GM18861 (cell line): ENCODE results near the gene ADGRE3.
"Not testable (repeated sequence)": the region's sequence is repeated elsewhere in the genome, so short reads cannot be mapped to it uniquely, and the experiment has no call there.

Experiments used
- ATAC-seq: cut with Tn5 transposase; IDR thresholded peaks from one replicate; pipeline ENCODE4 v1.9.1; 2021; ENCODE audit not compliant: unreplicated experiment

Gene ADGRE3

DNA sequence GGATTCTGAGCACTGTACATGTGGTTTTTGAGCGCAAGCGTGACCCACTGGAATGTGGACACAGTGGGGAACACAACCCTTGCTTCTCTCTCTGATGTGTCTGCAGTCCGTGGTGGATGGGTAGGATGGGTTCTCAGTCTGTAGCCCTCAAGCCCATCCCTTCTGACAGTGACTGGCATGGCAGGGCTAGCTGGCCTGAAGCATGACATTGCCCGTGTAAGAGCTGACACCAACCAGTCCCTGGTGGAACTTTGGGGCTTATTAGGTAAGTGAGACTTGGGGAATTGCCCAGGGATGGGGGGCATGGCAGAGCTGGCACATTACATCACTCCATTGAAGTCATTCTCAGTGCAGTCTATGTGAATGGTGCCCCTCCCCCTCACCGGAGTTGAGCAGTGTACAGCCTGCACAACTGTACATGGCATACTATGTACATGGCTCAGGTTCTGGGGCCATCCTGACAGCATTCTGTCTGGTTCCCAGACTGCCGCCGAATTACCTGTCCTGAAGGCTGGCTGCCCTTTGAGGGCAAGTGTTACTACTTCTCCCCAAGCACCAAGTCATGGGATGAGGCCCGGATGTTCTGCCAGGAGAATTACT is 75.0 kb downstream of the ADGRE3 start:
- no peak for ATAC-seq

DNA sequence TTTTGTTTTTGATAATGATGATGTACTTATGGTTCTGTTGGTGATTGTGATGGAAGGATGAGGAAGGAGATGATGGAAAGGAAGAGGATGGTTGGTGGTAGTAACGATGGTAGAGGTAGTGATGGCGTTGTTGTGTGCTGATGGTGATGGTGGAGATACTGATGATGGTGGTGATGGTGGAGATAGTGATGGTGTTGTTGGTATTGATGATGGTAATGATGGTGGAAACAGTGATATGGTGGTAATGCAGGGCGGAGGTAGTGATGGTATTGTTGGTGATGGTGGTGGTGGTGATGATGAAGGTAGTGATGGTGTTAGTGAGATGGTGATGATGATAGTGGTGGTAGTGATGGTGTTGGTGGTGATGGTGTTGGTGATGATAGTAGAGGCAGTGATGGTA is 79.1 kb downstream of the ADGRE3 start:
- ATAC-seq = no peak

DNA sequence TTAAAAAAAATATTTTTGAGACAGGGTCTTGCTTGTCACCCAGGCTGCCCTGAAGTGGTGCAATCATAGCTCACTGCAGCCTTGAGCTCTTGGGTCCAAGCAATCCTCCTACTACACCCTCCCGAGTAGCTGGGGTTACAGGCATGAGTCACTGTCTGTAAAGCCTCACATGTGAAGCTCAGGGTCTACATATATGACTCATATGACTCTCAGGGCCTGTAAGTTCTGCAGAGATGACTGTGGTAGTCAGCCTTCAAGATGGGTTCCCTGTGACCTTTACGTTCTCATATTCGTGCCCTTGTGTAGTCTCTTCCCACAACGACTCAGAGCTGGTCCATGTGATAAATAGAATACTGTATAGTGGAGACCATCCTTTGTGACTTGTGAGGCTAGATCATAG is 85.2 kb downstream of the ADGRE3 start:
- not testable (repeated sequence) for ATAC-seq

DNA sequence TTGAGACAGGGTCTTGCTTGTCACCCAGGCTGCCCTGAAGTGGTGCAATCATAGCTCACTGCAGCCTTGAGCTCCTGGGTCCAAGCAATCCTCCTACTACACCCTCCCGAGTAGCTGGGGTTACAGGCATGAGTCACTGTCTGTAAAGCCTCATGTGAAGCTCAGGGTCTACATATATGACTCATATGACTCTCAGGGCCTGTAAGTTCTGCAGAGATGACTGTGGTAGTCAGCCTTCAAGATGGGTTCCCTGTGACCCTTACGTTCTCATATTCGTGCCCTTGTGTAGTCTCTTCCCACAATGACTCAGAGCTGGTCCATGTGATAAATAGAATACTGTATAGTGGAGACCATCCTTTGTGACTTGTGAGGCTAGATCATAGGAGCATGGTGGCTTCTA is 89.5 kb downstream of the ADGRE3 start:
- peak; percentile 60 for ATAC-seq

DNA sequence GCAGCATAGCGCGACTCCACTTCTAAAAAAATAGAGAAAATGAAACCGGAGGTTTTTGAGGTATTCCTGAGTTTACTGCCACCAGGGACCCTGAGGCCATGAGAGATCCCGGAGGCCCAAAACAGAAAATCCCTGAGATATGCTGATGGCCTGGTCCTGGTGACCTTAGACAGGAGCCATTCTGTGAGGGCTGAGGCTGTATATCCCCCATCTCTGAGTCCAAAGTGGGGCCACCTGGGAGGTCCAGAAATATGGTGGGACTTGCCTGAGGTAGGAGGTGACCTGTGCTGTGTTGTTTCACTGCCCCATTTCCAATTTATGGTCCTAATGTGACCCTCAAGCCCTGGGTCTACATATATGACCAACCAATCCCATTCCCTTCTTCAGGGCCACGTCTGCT is 90.3 kb downstream of the ADGRE3 start:
- not testable (repeated sequence) for ATAC-seq

DNA sequence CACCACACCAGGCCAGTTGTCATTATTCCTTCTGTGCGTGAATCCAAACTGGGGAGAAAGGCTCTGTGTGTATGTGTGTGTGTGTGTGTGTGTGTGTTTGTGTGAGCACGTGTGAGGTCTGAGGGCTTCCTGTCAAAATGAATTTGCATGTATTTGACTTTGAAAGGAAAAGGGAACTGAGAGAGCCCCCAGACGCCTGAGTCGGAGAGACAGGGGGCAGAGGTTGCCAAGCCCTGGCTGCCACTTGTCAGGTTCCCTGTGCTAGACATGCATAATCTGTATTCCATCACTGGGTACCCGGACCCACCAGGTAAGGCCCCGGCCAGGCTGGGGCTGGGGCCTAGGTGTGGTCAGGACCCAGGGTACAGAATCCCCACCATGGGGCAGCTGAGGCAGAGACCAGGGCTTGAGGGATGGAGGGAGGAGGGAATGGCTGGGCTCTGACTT is 91.7 kb downstream of the ADGRE3 start, which contains the start of gene CLEC17A:
TSS of gene CLEC17A (plus strand) at position 191 of the 447 bp plus-strand sequence. CDS start at position 268, 77 bp downstream.
- ATAC-seq = no peak

DNA sequence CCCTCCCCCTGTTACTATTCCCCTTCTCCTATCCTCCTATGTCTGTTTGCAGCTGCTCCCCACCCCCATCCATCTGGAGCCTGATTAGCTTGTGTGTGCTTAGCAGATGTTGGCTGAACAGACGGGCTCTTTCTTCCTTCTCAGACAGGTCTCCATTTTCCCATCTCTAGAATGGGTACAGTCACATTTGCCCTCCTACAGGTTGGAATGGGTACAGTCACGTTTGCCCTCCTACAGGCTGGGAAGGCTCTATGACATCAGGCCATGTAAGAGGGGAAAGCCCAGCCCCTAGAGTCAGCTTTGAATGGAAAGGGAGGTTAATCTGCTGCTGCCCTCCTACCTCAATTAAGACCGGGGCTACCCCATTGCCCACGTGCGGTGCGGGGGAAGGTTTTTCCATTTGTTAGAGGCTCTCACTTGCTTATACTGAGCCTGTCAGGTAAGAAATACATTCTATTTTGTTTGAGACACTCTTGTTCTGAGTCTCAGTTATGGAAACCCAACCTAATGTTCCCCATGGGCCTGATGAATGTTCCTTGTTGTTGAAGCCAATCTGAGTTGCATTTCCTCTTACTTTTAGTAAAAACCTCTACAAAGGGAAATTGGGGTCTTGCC is 93.9 kb downstream of the ADGRE3 start:
- no peak for ATAC-seq

DNA sequence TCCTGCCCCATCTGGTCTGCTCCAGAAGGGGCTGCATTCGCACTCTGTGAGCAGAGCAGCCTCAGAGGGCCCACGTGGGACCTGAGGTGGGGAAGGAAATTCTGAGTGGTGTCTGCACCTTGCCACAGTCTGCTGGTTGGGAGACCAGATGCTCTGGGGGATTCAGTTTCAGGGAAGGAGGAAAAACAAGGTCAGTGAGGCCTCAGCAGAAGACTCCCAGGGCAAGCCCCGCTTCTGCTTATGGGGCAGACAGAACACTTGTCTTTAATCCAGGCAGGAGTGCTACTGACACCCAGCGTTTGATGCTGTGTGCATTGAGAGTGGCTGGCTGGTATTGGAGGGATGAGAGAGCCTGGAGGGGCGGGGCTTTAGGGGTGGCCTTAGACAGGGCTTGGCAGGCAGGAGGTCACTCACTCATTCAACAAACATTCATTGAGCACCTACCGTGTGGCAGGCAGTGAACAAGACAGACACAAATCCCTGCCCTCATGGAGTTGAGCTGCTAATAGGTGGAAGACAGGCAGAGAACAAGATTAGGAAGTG is 96.7 kb downstream of the ADGRE3 start:
- peak; percentile 27 for ATAC-seq

DNA sequence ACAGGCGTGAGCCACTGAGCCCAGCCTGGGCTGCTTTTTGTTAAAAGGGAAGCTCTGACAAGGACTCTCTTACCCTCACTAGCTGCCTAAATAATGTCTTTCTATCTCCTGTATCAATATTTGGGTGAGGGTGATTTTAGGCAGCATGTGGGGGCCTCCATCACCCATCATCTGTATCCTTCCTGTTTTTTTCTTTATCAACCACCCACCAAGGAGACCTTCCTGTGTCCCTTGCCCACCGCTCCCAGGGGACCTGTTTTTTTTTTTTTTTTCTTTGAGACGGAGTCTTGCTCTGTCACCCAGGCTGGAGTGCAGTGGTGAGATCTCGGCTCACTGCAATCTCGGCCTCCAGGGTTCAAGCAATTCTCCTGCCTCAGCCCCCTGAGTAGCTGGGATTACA is 97.4 kb downstream of the ADGRE3 start:
- ATAC-seq = no peak

DNA sequence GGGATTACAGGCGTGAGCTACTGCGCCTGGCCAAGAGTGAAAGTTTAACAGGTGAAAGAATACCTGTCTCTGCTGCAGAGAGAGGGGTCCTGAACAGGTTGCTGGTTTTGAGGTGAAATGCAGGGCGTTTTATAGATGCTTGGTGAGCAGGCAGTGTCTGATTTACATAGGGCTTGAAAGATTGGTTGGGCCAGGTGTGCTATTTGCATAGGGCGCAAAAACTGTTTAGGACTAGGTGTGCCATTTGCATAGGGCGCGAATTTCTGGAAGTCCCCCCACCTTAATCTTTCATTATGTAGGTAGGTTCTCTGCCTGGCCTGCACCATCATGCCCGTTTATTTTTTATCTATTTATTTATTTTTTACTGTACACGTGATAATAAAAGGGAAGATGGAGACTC is 98.3 kb downstream of the ADGRE3 start:
- no peak for ATAC-seq

DNA sequence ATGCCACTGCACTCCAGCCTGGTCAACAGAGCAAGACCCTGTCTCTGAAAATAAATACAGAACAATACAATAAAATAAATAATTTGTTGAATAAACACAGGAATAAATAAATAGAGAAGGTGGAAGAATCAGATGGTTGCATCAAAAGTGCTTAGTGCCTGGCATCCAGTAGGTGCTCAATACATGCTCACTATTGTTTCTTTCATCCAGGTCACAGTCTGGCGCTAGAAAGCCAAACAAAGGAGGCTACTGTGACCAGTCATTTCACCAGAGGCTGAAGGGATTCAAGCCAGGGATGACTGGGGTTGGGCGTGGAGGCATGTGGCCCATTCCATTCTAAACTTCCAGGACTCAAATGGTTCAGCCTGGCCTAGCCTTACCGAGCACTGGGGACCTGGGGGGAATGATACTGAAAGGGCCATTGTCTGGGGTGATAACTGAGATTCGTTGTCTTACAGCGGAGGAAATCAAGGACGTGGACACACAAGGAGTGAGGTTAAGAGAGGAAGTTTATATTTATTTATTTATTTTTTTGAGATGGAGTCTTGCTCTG is 99.1 kb downstream of the ADGRE3 start:
- ATAC-seq = no peak

DNA sequence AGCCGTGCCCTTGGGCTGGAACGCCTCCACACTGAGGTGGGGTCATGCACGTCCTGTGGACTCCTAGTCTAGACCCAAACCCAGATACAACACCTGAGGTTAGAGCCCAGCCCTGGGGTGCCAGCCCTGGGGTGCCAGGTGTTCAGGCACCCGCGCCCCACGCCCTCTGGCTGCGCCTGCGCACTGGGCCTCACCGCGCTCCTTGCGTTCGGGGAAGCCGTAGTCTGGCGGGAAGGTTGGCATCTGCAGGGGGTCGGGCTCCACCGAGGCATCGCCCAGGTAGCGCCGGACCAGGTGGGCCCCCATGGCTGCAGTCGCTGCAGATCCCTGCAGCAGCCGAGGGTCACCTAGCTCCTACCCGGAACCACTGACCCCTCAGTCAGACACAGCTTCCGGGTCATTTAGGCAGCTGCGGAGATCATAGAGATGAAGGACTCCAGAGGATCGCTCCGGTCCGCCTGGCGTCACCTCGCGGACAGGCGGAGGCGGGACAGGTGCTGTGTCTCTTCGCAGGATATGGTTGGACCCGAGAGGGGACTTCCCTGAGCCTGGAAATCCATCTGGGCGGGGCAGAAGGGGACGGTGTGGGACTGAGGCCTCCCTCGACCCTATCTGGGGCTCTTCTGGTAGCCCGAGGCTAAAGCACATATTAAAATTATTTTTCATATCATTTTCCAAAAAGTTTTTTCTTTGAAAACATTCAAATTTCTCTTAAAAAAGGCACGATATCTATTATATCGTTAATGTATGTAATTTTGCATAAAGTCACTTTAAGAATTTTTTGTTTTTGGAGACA is 102.8 kb downstream of the ADGRE3 start, which contains the start of gene NDUFB7:
TSS of gene NDUFB7 (minus strand) at position 372 of the 796 bp plus-strand sequence. CDS start at position 306, 66 bp downstream.
- peak; percentile 78 for ATAC-seq

DNA sequence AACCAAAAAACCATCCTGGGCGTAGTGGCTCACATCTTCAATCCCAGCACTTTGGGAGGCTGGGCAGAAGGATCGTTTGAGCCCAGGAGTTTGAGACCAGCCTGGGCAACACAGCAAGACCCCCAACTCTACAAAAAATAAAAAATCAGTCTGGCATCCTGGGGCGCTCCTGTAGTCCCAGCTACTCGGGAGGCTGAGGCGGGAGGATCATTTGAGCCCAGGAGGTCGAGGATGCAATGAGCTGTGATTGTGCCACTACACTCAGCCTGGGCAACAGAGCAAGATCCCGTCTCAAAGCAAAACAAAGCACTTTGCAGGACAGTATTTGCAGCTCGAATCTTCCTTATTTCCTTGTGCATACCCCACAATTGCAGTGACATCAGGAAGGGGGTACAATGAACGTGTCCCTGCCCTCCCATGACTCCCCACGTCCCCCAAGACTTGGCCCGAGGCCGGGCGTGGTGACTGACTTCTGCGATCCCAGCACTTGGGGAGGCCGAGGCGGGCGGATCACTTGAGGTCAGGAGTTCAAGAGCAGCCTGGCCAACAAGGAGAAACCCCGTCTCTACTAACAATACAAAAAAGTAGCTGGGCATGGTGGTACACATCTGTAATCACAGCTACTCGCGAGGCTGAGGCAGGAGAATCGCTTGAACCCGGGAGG is 103.6 kb downstream of the ADGRE3 start:
- ATAC-seq = no peak
